Diencephalon (tissue), 1 donor: ENCODE results near the gene PRM1. TPM values are rescaled to one million over a fixed set of nuclear protein-coding genes. Genes with fewer than 3 reads are reported as not detected.

Source experiments
- small RNA-seq: library from RNA; depleted of rRNA; stranded (forward); fragments of <200 nt; gene quantifications from one replicate; pipeline ENCODE3, GENCODE V24; 2014
- total RNA-seq: library from RNA; depleted of rRNA; stranded (reverse); fragments of >200 nt; gene quantifications from one replicate; pipeline ENCODE4 v1.2.3, GENCODE V29; 2014

Gene PRM1
- not detected for total RNA-seq

GRCh38 chr16:11280616-11281522 lies at the start of gene PRM1:
TSS of gene PRM1 (minus strand) at chr16:11281330. CDS start at chr16:11281238, 92 bp downstream.

DNA sequence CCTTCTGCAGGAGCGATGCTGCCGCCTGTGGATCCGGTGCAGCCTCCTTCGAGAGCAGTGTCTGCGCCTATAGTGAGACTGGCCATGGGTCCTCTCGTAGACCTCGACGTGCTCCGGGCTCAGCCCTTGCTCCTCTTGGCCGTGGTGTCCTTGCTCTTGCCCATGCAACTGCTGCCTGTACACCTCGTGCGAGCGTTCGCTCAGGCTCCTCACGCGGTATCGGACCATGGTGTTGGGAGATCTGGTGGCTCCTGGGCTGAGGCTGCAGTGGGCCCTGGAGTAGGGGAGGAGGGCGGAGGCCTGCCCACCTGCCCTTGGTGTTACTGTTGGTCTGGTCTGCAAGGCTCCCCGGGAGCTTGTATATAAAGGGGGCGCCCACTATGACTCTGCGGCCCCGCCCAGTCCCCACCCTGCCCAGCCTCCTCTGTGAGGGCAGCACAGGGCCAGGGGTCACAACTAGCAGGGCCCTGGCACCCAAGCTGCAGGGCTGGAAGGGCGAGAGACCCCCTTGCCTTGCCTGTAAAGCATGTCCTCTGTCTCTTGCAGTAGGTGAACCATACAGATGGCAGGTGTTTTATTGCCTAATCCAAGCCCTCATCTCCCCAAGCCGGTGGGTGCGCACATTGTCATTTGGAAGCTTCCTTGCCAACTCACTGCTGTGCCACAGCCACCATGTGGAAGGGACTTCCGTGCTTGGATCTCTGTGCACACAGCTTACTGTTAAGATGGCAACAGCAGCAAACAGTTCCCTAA lies 4.8 kb downstream of the PRM1 start, which contains the start of gene PRM2:
TSS of gene PRM2 (minus strand) at position 338 of the 753 bp plus-strand sequence. CDS start at position 228, 110 bp downstream.

DNA sequence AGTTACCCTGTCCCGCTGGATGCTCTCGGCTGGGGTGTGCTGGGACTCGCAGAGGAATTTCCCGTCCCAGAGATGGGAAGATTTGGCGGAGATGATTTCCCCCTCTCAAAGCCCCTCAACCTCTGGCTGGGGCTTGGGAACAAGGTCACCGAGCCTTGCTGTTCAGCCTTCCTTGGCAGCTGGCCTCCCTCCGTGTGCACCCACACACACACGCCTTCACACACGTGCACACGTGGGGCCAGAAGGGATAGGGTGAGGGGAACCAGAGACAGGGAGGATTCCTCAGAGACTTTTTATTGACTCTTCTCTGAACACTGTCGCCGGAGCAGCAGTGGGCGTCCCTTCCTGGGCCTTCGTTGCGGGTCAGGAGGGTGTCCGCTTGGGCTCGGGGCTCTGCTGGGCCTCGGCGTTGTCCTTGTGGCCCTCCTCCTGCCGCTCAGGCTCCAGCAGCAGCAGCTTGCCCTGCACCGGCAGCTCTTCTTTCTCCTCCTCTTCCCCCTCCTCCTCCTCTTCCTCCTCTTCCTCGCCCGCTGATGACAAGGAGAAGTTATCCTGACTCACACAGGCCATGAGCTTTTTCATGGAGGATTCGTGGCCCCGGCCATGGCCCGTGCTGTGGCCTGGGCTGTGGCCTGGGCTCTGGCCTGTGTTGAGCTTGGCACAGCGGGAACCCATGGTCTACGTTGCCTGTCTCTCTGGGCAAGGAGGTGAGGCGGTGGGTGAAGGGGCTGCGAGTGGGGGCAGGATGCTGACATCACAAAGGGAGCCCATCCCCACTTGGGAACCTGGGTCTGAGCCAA lies 8.0 kb downstream of the PRM1 start, which contains the start of gene PRM3:
TSS of gene PRM3 (minus strand) at position 709 of the 800 bp plus-strand sequence. CDS start at position 675, 34 bp downstream.

GRCh38 chr16:11268921-11269375 lies 12.2 kb downstream of the PRM1 start, which contains the start of gene TNP2:
TSS of gene TNP2 (minus strand) at chr16:11269325. CDS start at chr16:11269262, 63 bp downstream.

DNA sequence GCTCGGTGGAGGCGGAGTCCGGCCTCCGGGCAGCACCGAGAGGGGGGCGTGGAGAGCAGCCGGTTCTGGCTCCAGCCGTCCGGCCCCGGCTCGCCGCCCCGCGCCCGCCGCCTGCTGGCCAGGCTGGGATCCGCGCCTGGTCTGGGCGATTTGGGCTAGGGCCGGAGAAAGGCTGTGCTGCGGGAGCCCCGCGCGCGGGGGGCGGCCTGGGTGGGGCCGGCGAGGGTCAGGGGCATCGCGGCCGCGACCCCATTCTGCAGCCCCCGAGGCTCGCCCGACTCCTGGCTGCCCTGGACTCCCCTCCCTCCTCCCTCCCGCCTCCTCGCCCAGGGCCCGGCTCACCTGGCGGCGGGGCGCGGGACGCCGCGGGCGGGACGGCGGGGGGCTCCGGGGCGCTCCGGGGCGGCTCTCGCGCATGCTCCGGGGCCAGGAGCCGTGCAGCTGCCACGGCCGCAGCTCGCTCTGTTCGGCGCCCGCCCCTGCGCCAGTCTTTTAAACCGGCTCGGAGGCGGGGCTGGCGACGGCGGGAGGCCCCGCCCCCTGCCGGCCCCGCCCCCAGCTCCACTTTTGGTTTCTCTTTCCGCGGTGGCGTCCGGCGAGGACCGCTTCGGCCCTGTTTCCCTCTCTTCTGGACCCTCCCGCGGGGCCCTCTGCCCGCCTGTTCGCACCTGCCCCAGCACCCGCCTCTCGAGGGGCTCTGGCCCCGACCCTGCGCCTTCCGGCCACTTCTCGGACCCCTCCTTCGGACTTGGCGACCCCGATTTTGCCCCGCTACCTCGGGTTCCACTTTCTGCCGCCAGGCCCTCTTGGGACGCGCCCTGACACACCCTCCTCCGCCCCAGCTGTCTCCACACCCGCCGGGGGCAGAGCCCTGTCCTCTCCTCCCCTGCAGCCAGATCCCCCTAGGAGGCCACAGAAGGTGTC lies 25.1 kb downstream of the PRM1 start, which contains the start of gene SOCS1:
TSS of gene SOCS1 (minus strand) at position 468 of the 924 bp plus-strand sequence. CDS start 726 bp downstream, outside the sequence.

Small RNA genes lying within 50 kb of the gene (small RNA-seq; reads per million reads assigned to genes)
- gene MIR548H2 (not detected), gene RF00019 (not detected), gene RF00554 (not detected)

Other genes with a start within 250 kb of the PRM1 start
- 1.8 TPM for gene SOCS1, start 25.1 kb downstream of the PRM1 start, total RNA-seq
- not detected for gene TNP2, start 12.0 kb downstream of the PRM1 start, total RNA-seq
- gene PRM3, start 7.7 kb downstream of the PRM1 start, total RNA-seq, result not detected
- not detected for gene PRM2, start 4.8 kb downstream of the PRM1 start, total RNA-seq
- 4.6 TPM for gene RMI2, start 64.1 kb upstream of the PRM1 start, total RNA-seq